A673 (cell line): Measurements from ENCODE around the gene SCCPDH. TPM values are rescaled to one million over a fixed set of nuclear protein-coding genes. Genes with fewer than 3 reads are reported as not detected.
A peak's percentile ranks its signal among the peaks of the same experiment; 100 is the strongest.

ENCODE experiments used
- BruUV-seq: library from RNA; stranded (reverse); fragments of 400-500 nt; replicated peaks from 2 replicates; lab custom pipeline; 2021; lab: Mats Ljungman, UMichigan
- CTCF ChIA-PET: fragments of 300-600 bp; sonication (Branson Sonifier 250); formaldehyde crosslinking; loops from one replicate; lab custom pipeline; 2022; ENCODE audit warnings: antibody characterized with exemption; lab: Charles Lee
- POLR2A ChIA-PET: fragments of 300-600 bp; sonication (Branson Sonifier 250); formaldehyde crosslinking; loops from one replicate; lab custom pipeline; 2022; ENCODE audit warnings: antibody characterized with exemption; ENCODE audit not compliant: low non-redundant PET; lab: Charles Lee
- DNase-seq: peaks from one replicate; pipeline ENCODE4 v3.0.0-alpha.2; 2015; ENCODE audit warnings: low spot score
- H3K27ac ChIP-seq: fragments of 200-600 bp; sonication (generic); 2 replicates; pipeline ENCODE4 v1.5.1; 2016; ENCODE audit warnings: mixed run types, low read depth, mild to moderate bottlenecking, mixed read lengths, antibody characterized with exemption, low read length; ENCODE audit not compliant: poor library complexity, severe bottlenecking
- H3K27me3 ChIP-seq: fragments of 200-600 bp; sonication (generic); replicated peaks from 2 replicates; pipeline ENCODE4 v1.6.1; 2017; ENCODE audit warnings: mixed run types, low read depth, mild to moderate bottlenecking, mixed read lengths, antibody characterized with exemption, low read length; ENCODE audit not compliant: insufficient read depth, poor library complexity
- H3K36me3 ChIP-seq: fragments of 200-600 bp; sonication (generic); 2 replicates; pipeline ENCODE4 v1.6.1; 2016; ENCODE audit warnings: mixed run types, mild to moderate bottlenecking, mixed read lengths, antibody characterized with exemption, low read length; ENCODE audit not compliant: insufficient read depth, poor library complexity, severe bottlenecking
- H3K4me1 ChIP-seq: fragments of 200-600 bp; sonication (generic); 2 replicates; pipeline ENCODE4 v1.6.1; 2017; ENCODE audit warnings: mixed run types, mild to moderate bottlenecking, mixed read lengths, antibody characterized with exemption, low read length; ENCODE audit not compliant: insufficient read depth, poor library complexity, severe bottlenecking
- H3K4me3 ChIP-seq: fragments of 200-600 bp; sonication (generic); 2 replicates; pipeline ENCODE4 v1.5.1; 2016; ENCODE audit warnings: low read depth, mixed run types, mild to moderate bottlenecking, mixed read lengths, low read length; ENCODE audit not compliant: poor library complexity, severe bottlenecking
- H3K9me3 ChIP-seq: fragments of 200-600 bp; sonication (generic); 2 replicates; pipeline ENCODE4 v1.6.1; 2016; ENCODE audit warnings: mixed run types, low read depth, mild to moderate bottlenecking, mixed read lengths, antibody characterized with exemption, low read length; ENCODE audit not compliant: poor library complexity, severe bottlenecking
- CTCF ChIP-seq: fragments of 300-800, 200-600 bp; sonication (generic); conservative IDR thresholded peaks from 2 replicates; pipeline ENCODE4 v1.5.1; 2017; ENCODE audit warnings: low read depth, mild to moderate bottlenecking, antibody characterized with exemption, low read length, moderate library complexity, mixed read lengths
- EZH2 ChIP-seq: fragments of 200-600 bp; sonication (generic); IDR thresholded peaks from 2 replicates; pipeline ENCODE4 v1.6.1; 2017; ENCODE audit warnings: borderline replicate concordance, low read depth, mild to moderate bottlenecking, mixed read lengths, antibody characterized with exemption, low read length; ENCODE audit not compliant: poor library complexity, severe bottlenecking
- intact Hi-C: fragments of 100-400 bp; cut with micrococcal nuclease; formaldehyde crosslinking; loops from one replicate; pipeline ENCODE4 v1.10.0; 2022; ENCODE audit not compliant: unreplicated experiment
- total RNA-seq: library from RNA; stranded (reverse); gene quantifications from 2 replicates; pipeline ENCODE4 v1.2.3, GENCODE V29; 2021

SCCPDH gene
- total RNA-seq, 1 experiment from 2014 or later, result 41.7 TPM

GRCh38 chr1:246699095-246699735 is 25.0 kb upstream of the SCCPDH start:
- no peak overlapping the region for H3K27ac ChIP-seq
- peaks cover 4% of the 10 kb centered on the region for H3K4me1 ChIP-seq
- ChIA-PET POLR2A (no interaction called here), CTCF (interaction anchor here (0.8 kb wide), 1 partner anchor 52 kb away, joined by 7 read pairs; no protein-coding TSS in a partner anchor)
- intact Hi-C loops, result loop anchor here (1.0 to 5.0 kb wide), 4 partner anchors 52 to 202 kb away; partner anchors contain the start of genes CNST and TFB2M
- no peaks in the 10 kb centered on the region for H3K27me3 ChIP-seq
- no TSS peak for BruUV-seq
- TF ChIP-seq EZH2 (no peak), CTCF (peak; percentile 88)
- no peaks in the 10 kb centered on the region for H3K36me3 ChIP-seq
- peak; percentile 94 for DNase-seq
- H3K4me3 ChIP-seq, result no peak overlapping the region
- no peaks in the 10 kb centered on the region for H3K9me3 ChIP-seq

- DNase-seq, result peak; percentile 32
- no peaks in the 10 kb centered on the region for H3K36me3 ChIP-seq
- CTCF ChIA-PET, result no interaction called here
- H3K27me3 ChIP-seq, result no peaks in the 10 kb centered on the region
- H3K9me3 ChIP-seq, result no peaks in the 10 kb centered on the region
- no TSS peak for BruUV-seq
- TF ChIP-seq CTCF, result no peak
- TF ChIP-seq EZH2, result no peak
- POLR2A ChIA-PET, result no interaction called here
- peaks cover 4% of the 10 kb centered on the region for H3K4me1 ChIP-seq
- intact Hi-C loops, result no loop called here
- no peak overlapping the region for H3K4me3 ChIP-seq
- no peak overlapping the region for H3K27ac ChIP-seq
These were observed 20.6 kb upstream of the SCCPDH start for GRCh38 chr1:246703581-246703980.

DNA sequence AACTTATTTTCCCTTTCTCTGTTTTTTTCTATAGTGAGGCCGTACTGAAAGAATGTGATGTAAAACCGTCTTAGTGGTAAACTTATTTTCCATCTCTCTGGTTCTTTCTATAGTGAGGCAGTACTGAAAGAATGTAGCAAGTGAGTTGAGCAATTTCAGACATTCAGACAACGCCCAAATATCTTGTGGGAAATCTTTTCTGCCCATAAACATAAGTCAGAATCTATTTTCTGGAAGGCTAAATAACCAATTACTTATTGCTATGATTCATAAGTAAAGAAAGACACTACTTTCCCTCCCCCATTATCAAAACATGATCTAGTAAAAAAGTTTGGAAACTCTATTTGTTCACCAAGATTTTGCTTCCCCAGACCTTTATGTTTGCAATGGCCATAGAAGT is 18.8 kb upstream of the SCCPDH start:
- Histone ChIP-seq H3K36me3 (no peaks in the 10 kb centered on the region), H3K9me3 (no peaks in the 10 kb centered on the region), H3K4me3 (no peak overlapping the region), H3K4me1 (no peaks in the 10 kb centered on the region), H3K27me3 (no peaks in the 10 kb centered on the region), H3K27ac (no peak overlapping the region)
- DNase-seq, result no peak
- TF ChIP-seq EZH2 (no peak), CTCF (no peak)
- no TSS peak for BruUV-seq
- ChIA-PET CTCF (no interaction called here), POLR2A (no interaction called here)
- intact Hi-C loops, result no loop called here
